B cell (primary cell): ENCODE measurements around the gene DGKE.

Source experiments
- CTCF ChIP-seq: fragments of 200-600 bp; IDR thresholded peaks from one replicate; pipeline ENCODE4 v1.8.0; 2022; ENCODE audit warnings: antibody characterized with exemption, mild to moderate bottlenecking
- EZH2 ChIP-seq: IDR thresholded peaks from 2 replicates; pipeline ENCODE4 v1.6.1; 2012; ENCODE audit warnings: borderline replicate concordance, low read depth, mild to moderate bottlenecking, moderate library complexity, low read length; ENCODE audit not compliant: insufficient read depth, poor library complexity, severe bottlenecking

- no peak for TF ChIP-seq EZH2
- TF ChIP-seq CTCF = no peak
Observed at GRCh38 chr17:56876766-56877179, 42.8 kb downstream of the DGKE start.
